A673 (cell line): ENCODE measurements around the gene MIEN1.

Source experiments
- CTCF ChIP-seq: fragments of 300-800, 200-600 bp; sonication (generic); conservative IDR thresholded peaks from 2 replicates; pipeline ENCODE4 v1.5.1; 2017; ENCODE audit warnings: low read depth, mild to moderate bottlenecking, antibody characterized with exemption, low read length, moderate library complexity, mixed read lengths
- EZH2 ChIP-seq: fragments of 200-600 bp; sonication (generic); IDR thresholded peaks from 2 replicates; pipeline ENCODE4 v1.6.1; 2017; ENCODE audit warnings: borderline replicate concordance, low read depth, mild to moderate bottlenecking, mixed read lengths, antibody characterized with exemption, low read length; ENCODE audit not compliant: poor library complexity, severe bottlenecking

GRCh38 chr17:39753514-39754160 is 23.3 kb upstream of the MIEN1 start:
- TF ChIP-seq CTCF (no peak), EZH2 (no peak)
